Fibroblast of villous mesenchyme (primary cell): ENCODE results near the gene CACNA1E. TPM values are rescaled to one million over a fixed set of nuclear protein-coding genes. Genes with fewer than 3 reads are reported as not detected.

Source experiments
- DNase-seq: peaks from one replicate; pipeline ENCODE4 v3.0.0-alpha.2; 2010; ENCODE audit warnings: low read depth
- H3K4me3 ChIP-seq: 2 replicates; pipeline ENCODE4 v1.5.1; 2011; ENCODE audit warnings: low read depth, mild to moderate bottlenecking, low read length
- CTCF ChIP-seq: IDR thresholded peaks from 2 replicates; pipeline ENCODE4 v1.5.1; 2012; ENCODE audit warnings: low read depth, mild to moderate bottlenecking, low read length; ENCODE audit not compliant: insufficient read depth
- total RNA-seq: library from RNA; depleted of rRNA; stranded (reverse); fragments of >200 nt; gene quantifications from 2 replicates; pipeline ENCODE4 v1.2.3, GENCODE V29; 2012

The CACNA1E gene
- total RNA-seq, 1 donor, result not detected

GRCh38 chr1:181661569-181661968 is 178.3 kb downstream of the CACNA1E start:
- no peak overlapping the region for H3K4me3 ChIP-seq
- DNase-seq, result no peak
- TF ChIP-seq CTCF, result no peak

GRCh38 chr1:181662606-181663005 is 179.3 kb downstream of the CACNA1E start:
- no peak for TF ChIP-seq CTCF
- H3K4me3 ChIP-seq, result no peak overlapping the region
- no peak for DNase-seq

GRCh38 chr1:181664543-181664942 is 181.2 kb downstream of the CACNA1E start:
- no peak overlapping the region for H3K4me3 ChIP-seq
- no peak for DNase-seq
- no peak for TF ChIP-seq CTCF

- no peak for DNase-seq
- TF ChIP-seq CTCF, result no peak
- H3K4me3 ChIP-seq, result no peak overlapping the region
Measured at GRCh38 chr1:181669246-181669645, 185.9 kb downstream of the CACNA1E start.

GRCh38 chr1:181674617-181675016 is 191.3 kb downstream of the CACNA1E start:
- DNase-seq, result no peak
- no peak overlapping the region for H3K4me3 ChIP-seq
- no peak for TF ChIP-seq CTCF

GRCh38 chr1:181675091-181675917 is 192.0 kb downstream of the CACNA1E start:
- no peak for DNase-seq
- no peak for TF ChIP-seq CTCF
- no peak overlapping the region for H3K4me3 ChIP-seq

- TF ChIP-seq CTCF, result no peak
- no peak for DNase-seq
- no peak overlapping the region for H3K4me3 ChIP-seq
Measured at GRCh38 chr1:181675918-181676190, 192.5 kb downstream of the CACNA1E start.
